ENCODE results near the gene KCNS1. TPM values are rescaled to one million over a fixed set of nuclear protein-coding genes. Genes with fewer than 3 reads are reported as not detected.

KCNS1 gene
- total and polyA plus RNA-seq, 2 donors: 0.14 to 0.34 TPM

DNA sequence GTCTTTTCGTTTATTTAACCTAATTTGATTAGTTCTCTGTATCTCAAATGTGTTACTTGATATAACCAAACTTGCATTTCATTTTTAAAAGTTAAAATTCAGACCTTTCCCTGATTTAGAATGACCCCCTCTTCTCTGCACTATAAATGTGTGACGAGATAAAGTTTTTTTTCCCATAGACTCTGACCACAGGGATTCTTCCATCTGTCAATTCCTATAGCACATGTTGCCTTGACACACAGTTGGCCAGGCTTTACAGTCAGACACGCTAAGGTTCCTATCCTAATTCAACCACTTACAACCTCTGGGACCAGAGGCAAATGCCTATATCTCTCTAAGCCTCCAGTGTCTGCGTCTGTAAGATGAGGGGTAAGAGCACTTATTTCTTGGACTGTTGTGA is 40.6 kb downstream of the KCNS1 start:
- no peak overlapping the region for H3K27ac ChIP-seq (ENCODE audit: low read depth in 1 of 2, low read length in 1 of 2)
- H3K4me3 ChIP-seq (ENCODE audit: low read length in 2 of 2): no peak overlapping the region
- H3K9me3 ChIP-seq (ENCODE audit: control insufficient read depth in 2 of 2, insufficient read depth in 1 of 2, low read length in 1 of 2): no peaks in the 10 kb centered on the region
- H3K4me1 ChIP-seq (ENCODE audit: control insufficient read depth in 2 of 2, insufficient read depth in 2 of 2, low read length in 2 of 2): no peaks in the 10 kb centered on the region
- H3K27me3 ChIP-seq (ENCODE audit: control insufficient read depth in 2 of 2, insufficient read depth in 1 of 2, low read length in 1 of 2): no peaks in the 10 kb centered on the region
- H3K36me3 ChIP-seq (ENCODE audit: control insufficient read depth in 2 of 2, insufficient read depth in 2 of 2, low read length in 1 of 2): peaks cover 11 to 12% of the 10 kb centered on the region in 2 donors
- WGBS: 97% methylated on average over 4 of the region's 4 CpGs
- no peak for DNase-seq (ENCODE audit: low read depth in 6 of 9, low spot score in 9 of 9)

- no peaks in the 10 kb centered on the region for H3K9me3 ChIP-seq (ENCODE audit: control insufficient read depth in 2 of 2, insufficient read depth in 1 of 2, low read length in 1 of 2)
- no peaks in the 10 kb centered on the region for H3K27me3 ChIP-seq (ENCODE audit: control insufficient read depth in 2 of 2, insufficient read depth in 1 of 2, low read length in 1 of 2)
- no peak overlapping the region for H3K4me3 ChIP-seq (ENCODE audit: low read length in 2 of 2)
- WGBS: 97% methylated on average over 6 of the region's 6 CpGs
- peaks cover 13 to 17% of the 10 kb centered on the region in 2 donors for H3K36me3 ChIP-seq (ENCODE audit: control insufficient read depth in 2 of 2, insufficient read depth in 2 of 2, low read length in 1 of 2)
- H3K4me1 ChIP-seq (ENCODE audit: control insufficient read depth in 2 of 2, insufficient read depth in 2 of 2, low read length in 2 of 2): no peaks in the 10 kb centered on the region
- DNase-seq (ENCODE audit: low read depth in 6 of 9, low spot score in 9 of 9): no peak
- no peak overlapping the region for H3K27ac ChIP-seq (ENCODE audit: low read depth in 1 of 2, low read length in 1 of 2)
Observed at GRCh38 chr20:45059022-45059728, 41.8 kb downstream of the KCNS1 start.

DNA sequence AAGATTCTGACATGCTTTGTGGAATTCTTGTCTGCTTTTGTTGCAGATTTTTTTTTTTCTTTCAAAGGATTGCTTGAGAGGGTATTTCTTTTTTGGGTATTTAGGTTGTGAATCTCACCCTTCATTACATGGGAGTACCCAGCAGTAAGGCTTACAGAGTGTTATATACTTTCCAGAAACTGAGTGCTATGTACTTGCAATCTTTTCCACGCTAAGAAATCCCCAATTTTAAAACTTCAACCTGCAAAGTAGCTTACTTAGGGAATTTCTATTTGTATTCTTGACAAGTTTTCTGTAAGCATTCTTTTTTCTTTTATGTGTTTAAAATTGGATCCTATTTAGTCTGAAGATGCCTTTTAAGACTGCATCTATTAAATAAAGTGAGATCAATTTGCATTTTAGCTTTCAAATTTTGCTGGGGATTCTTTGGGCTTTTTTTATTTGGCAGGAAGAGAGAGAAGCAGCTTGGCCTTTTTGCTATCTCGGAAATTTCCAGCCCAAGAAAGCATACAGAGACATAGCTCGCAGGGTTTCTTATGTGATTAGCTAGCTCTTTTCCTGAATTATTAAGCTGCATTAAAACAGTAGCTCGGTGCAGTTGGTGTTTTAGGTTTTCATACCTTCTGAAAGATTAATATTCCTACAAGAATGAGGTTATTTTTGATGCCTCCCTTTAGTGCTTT is 42.6 kb downstream of the KCNS1 start:
- Histone ChIP-seq H3K4me1 (ENCODE audit: control insufficient read depth in 2 of 2, insufficient read depth in 2 of 2, low read length in 2 of 2) (no peaks in the 10 kb centered on the region), H3K27me3 (ENCODE audit: control insufficient read depth in 2 of 2, insufficient read depth in 1 of 2, low read length in 1 of 2) (no peaks in the 10 kb centered on the region), H3K27ac (ENCODE audit: low read depth in 1 of 2, low read length in 1 of 2) (no peak overlapping the region), H3K9me3 (ENCODE audit: control insufficient read depth in 2 of 2, insufficient read depth in 1 of 2, low read length in 1 of 2) (no peaks in the 10 kb centered on the region), H3K36me3 (ENCODE audit: control insufficient read depth in 2 of 2, insufficient read depth in 2 of 2, low read length in 1 of 2) (peaks cover 17 to 20% of the 10 kb centered on the region in 2 donors), H3K4me3 (ENCODE audit: low read length in 2 of 2) (no peak overlapping the region)
- no peak for DNase-seq (ENCODE audit: low read depth in 6 of 9, low spot score in 9 of 9)
- 97% methylated on average over 4 of the region's 4 CpGs for WGBS

GRCh38 chr20:45056473-45057173 is 44.3 kb downstream of the KCNS1 start:
- WGBS: 93% methylated on average over 8 of the region's 8 CpGs
- no peaks in the 10 kb centered on the region for H3K27me3 ChIP-seq (ENCODE audit: control insufficient read depth in 2 of 2, insufficient read depth in 1 of 2, low read length in 1 of 2)
- no peaks in the 10 kb centered on the region for H3K9me3 ChIP-seq (ENCODE audit: control insufficient read depth in 2 of 2, insufficient read depth in 1 of 2, low read length in 1 of 2)
- no peak for DNase-seq (ENCODE audit: low read depth in 6 of 9, low spot score in 9 of 9)
- H3K27ac ChIP-seq (ENCODE audit: low read depth in 1 of 2, low read length in 1 of 2): no peak overlapping the region
- no peaks in the 10 kb centered on the region for H3K4me1 ChIP-seq (ENCODE audit: control insufficient read depth in 2 of 2, insufficient read depth in 2 of 2, low read length in 2 of 2)
- H3K4me3 ChIP-seq (ENCODE audit: low read length in 2 of 2): no peak overlapping the region
- H3K36me3 ChIP-seq (ENCODE audit: control insufficient read depth in 2 of 2, insufficient read depth in 2 of 2, low read length in 1 of 2): peaks cover 21 to 24% of the 10 kb centered on the region in 2 donors

GRCh38 chr20:45055056-45055455 is 45.9 kb downstream of the KCNS1 start:
- no peak overlapping the region for H3K4me3 ChIP-seq (ENCODE audit: low read length in 2 of 2)
- no peak overlapping the region for H3K27ac ChIP-seq (ENCODE audit: low read depth in 1 of 2, low read length in 1 of 2)
- H3K4me1 ChIP-seq (ENCODE audit: control insufficient read depth in 2 of 2, insufficient read depth in 2 of 2, low read length in 2 of 2): peaks cover under 1 to 2% of the 10 kb centered on the region in 2 donors
- H3K27me3 ChIP-seq (ENCODE audit: control insufficient read depth in 2 of 2, insufficient read depth in 1 of 2, low read length in 1 of 2): no peaks in the 10 kb centered on the region
- WGBS: 98% methylated on average over 4 of the region's 4 CpGs
- H3K9me3 ChIP-seq (ENCODE audit: control insufficient read depth in 2 of 2, insufficient read depth in 1 of 2, low read length in 1 of 2): no peaks in the 10 kb centered on the region
- H3K36me3 ChIP-seq (ENCODE audit: control insufficient read depth in 2 of 2, insufficient read depth in 2 of 2, low read length in 1 of 2): peaks cover 16 to 22% of the 10 kb centered on the region in 2 donors
- DNase-seq (ENCODE audit: low read depth in 6 of 9, low spot score in 9 of 9): no peak

GRCh38 chr20:45053430-45054351 is 47.2 kb downstream of the KCNS1 start:
- no peak for DNase-seq (ENCODE audit: low read depth in 6 of 9, low spot score in 9 of 9)
- no peaks in the 10 kb centered on the region for H3K27me3 ChIP-seq (ENCODE audit: control insufficient read depth in 2 of 2, insufficient read depth in 1 of 2, low read length in 1 of 2)
- no peak overlapping the region for H3K4me3 ChIP-seq (ENCODE audit: low read length in 2 of 2)
- WGBS: 93% methylated on average over 8 of the region's 8 CpGs
- peak overlapping the region in 1 of 2 donors; percentile 42 for H3K27ac ChIP-seq (ENCODE audit: low read depth in 1 of 2, low read length in 1 of 2)
- H3K4me1 ChIP-seq (ENCODE audit: control insufficient read depth in 2 of 2, insufficient read depth in 2 of 2, low read length in 2 of 2): peaks cover 5 to 6% of the 10 kb centered on the region in 2 donors
- H3K9me3 ChIP-seq (ENCODE audit: control insufficient read depth in 2 of 2, insufficient read depth in 1 of 2, low read length in 1 of 2): no peaks in the 10 kb centered on the region
- peaks cover 16 to 19% of the 10 kb centered on the region in 2 donors for H3K36me3 ChIP-seq (ENCODE audit: control insufficient read depth in 2 of 2, insufficient read depth in 2 of 2, low read length in 1 of 2)

GRCh38 chr20:45052698-45053429 is 48.1 kb downstream of the KCNS1 start:
- peaks cover 17 to 19% of the 10 kb centered on the region in 2 donors for H3K36me3 ChIP-seq (ENCODE audit: control insufficient read depth in 2 of 2, insufficient read depth in 2 of 2, low read length in 1 of 2)
- no peaks in the 10 kb centered on the region for H3K9me3 ChIP-seq (ENCODE audit: control insufficient read depth in 2 of 2, insufficient read depth in 1 of 2, low read length in 1 of 2)
- no peak overlapping the region for H3K4me3 ChIP-seq (ENCODE audit: low read length in 2 of 2)
- peak in 1 of 9 donors; percentile 27 for DNase-seq (ENCODE audit: low read depth in 6 of 9, low spot score in 9 of 9)
- H3K4me1 ChIP-seq (ENCODE audit: control insufficient read depth in 2 of 2, insufficient read depth in 2 of 2, low read length in 2 of 2): peaks cover 5 to 6% of the 10 kb centered on the region in 2 donors
- WGBS: 82% methylated on average over 7 of the region's 7 CpGs
- H3K27ac ChIP-seq (ENCODE audit: low read depth in 1 of 2, low read length in 1 of 2): peak overlapping the region in 1 of 2 donors; percentile 42
- H3K27me3 ChIP-seq (ENCODE audit: control insufficient read depth in 2 of 2, insufficient read depth in 1 of 2, low read length in 1 of 2): no peaks in the 10 kb centered on the region
